Limb (tissue), 2 donors: ENCODE results near the gene ASPSCR1.
"Not testable (repeated sequence)": the region's sequence is repeated elsewhere in the genome, so short reads cannot be mapped to it uniquely, and the experiment has no call there.

Experiments used
- DNase-seq, 2 donors: peaks; one replicate each; pipeline ENCODE4 v3.0.0-alpha.2; 2016; ENCODE audit errors: extremely low spot score in 2 of 2

The ASPSCR1 gene

DNA sequence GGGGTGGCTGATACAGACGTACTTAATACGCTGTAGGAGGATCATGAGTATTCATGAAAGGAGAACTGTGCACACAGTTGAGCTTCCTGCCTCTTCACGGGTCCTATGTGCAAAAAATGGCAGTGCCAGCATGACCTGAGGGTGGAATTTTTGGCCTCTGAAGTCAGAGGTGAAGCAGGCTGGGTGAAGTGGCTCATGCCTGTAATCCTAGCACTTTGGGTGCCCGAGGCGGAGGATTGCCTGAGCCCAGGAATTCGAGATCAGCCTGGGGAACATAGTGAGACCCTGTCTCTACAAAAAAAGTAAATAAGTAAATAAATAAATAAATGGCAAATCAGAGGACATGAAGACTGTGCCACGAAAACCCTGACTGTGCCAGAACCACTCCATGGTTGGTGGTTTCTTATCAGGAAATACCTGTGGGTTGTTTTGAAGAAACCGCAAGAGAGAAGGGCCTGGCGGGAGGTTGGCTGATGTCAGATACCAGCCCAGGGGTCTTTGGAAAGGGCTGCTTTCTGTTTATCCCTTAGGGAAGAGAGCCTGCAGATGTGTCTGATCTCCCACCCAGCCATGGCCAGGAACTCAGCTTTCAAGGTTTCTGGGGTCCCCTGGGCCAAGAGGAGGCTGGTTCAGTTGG, 3.4 kb downstream of the ASPSCR1 start:
- no peak for DNase-seq

- not testable (repeated sequence) for DNase-seq
These were observed 4.1 kb downstream of the ASPSCR1 start for GRCh38 chr17:81981511-81981910.

DNA sequence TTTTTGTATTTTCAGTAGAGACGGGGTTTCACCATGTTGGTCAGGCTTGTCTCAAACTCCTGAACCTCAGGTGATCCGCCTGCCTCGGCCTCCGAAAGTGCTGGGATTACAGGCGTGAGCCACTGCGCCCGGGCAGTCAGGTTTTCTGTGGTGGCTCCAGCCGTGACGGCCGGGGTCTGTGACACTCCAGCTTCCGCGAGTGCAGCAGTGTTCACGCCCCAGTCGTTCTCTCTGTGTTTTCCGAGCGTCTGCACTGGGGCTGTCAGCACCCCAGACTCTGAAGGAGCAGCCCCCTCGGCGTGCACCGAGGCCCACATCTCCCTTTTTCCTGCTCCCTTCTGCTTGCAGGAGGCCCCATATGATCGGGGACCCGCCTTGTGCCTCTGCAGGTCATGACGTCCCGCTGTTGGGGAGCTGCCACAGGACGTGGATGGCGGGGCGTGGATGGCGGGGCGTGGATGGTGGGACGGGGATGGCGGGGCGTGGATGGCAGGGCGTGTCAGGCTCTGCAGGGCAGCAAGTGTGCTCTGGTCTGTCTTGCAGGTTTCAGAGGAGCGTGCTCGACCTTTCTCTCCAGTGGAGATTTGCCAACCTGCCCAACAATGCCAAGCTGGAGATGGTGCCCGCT, 5.7 kb downstream of the ASPSCR1 start:
- DNase-seq = no peak

GRCh38 chr17:81983639-81984373, 6.4 kb downstream of the ASPSCR1 start:
- no peak for DNase-seq

- DNase-seq = no peak
These were observed 7.5 kb downstream of the ASPSCR1 start for GRCh38 chr17:81984773-81985410.

DNA sequence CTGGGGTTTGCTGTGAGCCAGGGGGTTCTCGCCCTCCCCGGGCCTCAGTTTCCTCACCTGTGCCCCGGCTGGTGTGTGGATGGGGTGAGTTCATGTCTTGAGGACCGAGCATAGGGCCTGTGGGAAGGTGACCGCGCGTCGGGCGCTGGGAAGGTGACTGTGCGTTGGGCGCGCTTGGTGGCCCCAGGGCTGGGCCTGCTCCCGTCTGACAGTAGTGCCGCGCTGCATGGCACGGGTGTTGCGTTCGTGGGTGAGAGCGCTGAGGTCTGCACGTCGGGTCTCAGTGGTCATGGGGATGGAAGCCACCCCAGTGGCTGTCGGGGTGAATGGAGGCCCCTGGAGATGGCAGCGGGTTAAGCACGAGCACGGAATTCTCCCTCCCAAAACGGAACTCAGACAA, 9.2 kb downstream of the ASPSCR1 start:
- DNase-seq = no peak

DNA sequence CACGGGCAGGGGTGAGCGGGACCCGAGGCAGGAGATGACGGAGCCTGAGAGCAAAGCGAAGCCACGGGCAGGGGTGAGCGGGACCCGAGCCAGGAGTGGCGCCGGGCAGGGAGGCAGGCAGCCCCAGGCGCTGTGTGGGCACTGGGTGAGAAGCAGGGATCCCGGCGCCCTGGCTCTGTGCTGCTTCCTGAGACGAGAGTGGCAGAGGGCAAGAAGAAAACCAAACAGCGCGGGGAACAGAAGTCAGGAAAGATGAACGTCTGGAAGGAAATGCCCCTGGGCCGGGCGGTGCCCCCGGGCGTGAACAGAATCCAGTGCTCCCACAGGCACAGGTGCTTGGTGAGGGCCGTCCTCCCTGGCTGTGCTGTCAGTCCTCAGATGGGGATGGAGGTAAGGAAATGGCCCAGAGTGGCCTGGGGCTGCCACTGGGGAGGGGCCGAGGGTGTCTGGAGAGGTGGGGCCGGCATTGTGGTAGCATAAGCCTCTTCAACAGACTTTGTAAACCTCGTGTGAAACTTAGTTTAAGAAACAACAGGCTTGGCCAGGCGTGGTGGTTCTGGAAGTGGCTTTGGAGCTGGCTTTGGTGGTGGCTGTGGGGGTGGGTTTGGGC, 9.8 kb downstream of the ASPSCR1 start:
- DNase-seq = no peak

DNA sequence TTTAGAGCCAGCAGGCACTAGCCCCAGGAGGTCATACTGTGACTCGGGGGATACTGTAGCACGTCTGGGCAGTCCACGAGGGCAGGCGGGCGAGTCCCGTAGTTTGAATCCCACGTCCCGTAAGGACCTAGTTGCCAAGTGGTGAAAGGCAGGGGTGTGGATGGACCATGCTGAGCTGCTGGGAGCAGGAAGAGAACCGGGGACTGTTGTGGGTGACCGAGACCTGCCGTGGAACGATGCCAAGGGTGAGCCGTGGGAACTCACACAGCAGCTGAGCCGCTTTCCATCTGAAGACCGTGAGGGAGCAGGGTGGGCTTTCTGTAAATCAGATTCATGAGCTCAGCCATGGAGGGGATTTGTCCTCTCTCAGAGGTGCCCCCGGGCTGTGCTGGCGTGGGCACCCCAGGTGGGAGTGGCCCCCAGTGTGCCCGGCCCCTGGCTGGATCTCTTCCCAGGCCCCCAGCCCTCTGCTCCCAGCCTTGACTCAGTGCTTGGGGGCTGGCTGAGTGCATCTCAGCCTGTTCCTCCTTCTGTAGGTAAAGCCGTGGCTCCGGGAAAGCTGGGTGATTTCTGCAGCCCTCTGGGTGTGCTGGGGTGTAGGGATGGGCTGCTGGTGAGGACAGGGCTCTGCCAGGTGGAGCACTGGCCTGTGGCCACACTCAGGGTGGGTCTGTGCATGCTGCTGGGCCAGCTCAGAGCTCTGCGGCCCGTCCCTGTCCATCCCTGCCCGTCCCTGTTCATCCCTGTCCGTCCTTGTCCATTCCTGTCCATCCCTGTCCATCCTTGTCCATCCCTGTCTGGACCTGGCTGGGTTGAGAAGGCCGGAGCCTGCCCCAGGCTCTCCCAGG, 13.6 kb downstream of the ASPSCR1 start:
- no peak for DNase-seq

- DNase-seq = peak in 1 of 2 donors; percentile 74
These were observed 14.4 kb downstream of the ASPSCR1 start for GRCh38 chr17:81991684-81992305.

GRCh38 chr17:81992306-81993102, 15.1 kb downstream of the ASPSCR1 start:
- no peak for DNase-seq

DNA sequence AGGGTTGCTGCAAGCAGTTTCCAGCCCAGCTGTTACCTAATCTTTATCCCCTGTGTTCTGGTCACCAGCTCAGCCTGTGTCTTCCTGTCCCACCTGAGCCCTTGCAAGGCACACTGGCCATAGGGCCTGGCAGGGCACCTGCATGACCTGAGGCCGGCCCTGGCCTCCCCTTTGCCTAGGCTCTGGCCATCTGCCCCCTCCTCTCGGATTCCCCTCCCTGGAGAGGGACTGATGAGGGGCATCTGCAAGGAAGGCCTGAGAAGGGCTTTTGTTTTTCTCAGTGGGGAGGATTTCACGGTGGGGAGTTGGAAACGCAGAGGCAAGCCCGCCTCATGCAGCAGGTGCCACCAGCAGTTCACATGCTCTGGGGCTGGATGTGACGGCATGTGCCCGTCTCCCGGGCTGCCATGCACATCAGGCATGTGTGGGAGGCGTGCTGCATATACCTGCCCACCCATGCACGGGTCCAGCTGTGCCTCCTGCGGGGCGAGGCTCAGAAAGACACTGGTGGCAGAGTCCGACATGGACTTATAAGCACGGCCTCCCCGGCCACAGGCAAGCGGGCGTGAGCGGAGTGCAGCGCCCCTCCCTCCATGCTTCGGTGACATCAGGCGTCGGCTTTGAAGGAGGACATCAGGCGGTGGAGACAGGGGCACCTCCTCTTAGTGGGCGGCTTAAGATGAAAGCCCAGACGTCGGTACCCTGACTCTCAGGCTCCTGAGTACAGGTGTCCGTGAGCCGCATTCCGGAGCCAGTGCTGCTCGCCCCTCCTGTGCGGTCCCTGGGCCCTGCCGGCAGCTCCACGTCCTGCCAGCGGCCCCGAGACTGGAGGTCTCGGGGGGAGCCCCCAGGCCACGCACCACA, 16.5 kb downstream of the ASPSCR1 start:
- no peak for DNase-seq

GRCh38 chr17:81994593-81995462, 17.4 kb downstream of the ASPSCR1 start:
- DNase-seq = peak in 1 of 2 donors; percentile 56

GRCh38 chr17:81995463-81996231, 18.2 kb downstream of the ASPSCR1 start:
- peak in 1 of 2 donors; percentile 28 for DNase-seq

- DNase-seq = no peak
These were observed 18.9 kb downstream of the ASPSCR1 start for GRCh38 chr17:81996232-81996756.

DNA sequence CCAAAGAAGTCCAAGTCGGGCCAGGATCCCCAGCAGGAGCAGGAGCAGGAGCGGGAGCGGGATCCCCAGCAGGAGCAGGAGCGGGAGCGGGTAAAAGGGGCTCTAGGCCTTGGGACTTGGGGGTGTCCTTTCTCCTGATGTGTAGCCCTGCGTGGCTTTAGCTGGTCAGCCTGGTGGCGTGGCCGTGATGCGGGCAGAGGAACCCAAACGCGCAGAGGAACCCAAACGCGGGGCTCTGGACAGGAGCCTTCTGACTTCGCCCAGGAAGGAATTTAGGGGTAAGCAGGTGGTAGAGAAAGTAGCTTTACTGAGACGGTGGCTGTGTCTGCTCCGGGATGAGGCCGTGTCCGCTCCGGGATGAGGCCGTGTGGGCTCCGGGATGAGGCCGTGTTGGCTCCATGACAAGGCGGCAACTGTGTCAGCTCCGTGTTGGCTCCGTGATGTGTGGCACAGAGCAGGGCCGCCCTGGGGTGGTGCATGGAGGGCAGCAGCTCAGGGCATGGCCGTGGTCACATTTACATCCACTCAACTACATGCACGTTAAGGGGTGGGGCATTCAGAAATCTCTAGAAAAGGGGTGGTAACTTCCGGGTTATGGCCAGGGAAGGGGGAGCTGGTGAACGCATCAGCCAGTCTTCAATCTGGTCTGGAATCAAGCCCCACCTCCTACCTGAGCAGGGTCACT, 19.5 kb downstream of the ASPSCR1 start:
- DNase-seq = no peak

DNA sequence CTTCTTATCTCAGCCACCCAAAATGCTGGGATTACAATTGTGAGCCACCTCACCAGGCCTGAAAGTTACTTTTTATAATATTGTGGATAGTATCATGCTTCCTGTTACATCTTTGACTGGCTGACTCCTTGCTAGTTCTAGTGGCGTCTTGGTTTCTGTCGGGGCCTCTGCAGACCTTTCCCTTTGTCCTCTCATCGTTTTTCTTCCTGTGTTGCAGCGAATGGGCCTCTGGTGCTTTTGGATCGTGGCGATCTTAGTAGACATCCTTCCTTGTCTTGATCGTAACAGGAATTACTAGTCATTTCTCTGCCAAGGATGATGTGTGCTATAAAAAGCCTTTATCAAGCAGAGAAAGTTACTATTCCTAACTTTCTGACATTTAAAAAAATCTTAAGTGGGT, 20.8 kb downstream of the ASPSCR1 start:
- no peak for DNase-seq
